Middle frontal gyrus (tissue), 1 donor: ENCODE results near the gene UTS2B.
"Not testable (repeated sequence)": the region's sequence is repeated elsewhere in the genome, so short reads cannot be mapped to it uniquely, and the experiment has no call there.

ENCODE experiments used
- DNase-seq: peaks from one replicate; pipeline ENCODE4 v3.0.0-alpha.2; 2015; ENCODE audit warnings: low spot score; ENCODE audit errors: extremely low spot score

Gene UTS2B

DNA sequence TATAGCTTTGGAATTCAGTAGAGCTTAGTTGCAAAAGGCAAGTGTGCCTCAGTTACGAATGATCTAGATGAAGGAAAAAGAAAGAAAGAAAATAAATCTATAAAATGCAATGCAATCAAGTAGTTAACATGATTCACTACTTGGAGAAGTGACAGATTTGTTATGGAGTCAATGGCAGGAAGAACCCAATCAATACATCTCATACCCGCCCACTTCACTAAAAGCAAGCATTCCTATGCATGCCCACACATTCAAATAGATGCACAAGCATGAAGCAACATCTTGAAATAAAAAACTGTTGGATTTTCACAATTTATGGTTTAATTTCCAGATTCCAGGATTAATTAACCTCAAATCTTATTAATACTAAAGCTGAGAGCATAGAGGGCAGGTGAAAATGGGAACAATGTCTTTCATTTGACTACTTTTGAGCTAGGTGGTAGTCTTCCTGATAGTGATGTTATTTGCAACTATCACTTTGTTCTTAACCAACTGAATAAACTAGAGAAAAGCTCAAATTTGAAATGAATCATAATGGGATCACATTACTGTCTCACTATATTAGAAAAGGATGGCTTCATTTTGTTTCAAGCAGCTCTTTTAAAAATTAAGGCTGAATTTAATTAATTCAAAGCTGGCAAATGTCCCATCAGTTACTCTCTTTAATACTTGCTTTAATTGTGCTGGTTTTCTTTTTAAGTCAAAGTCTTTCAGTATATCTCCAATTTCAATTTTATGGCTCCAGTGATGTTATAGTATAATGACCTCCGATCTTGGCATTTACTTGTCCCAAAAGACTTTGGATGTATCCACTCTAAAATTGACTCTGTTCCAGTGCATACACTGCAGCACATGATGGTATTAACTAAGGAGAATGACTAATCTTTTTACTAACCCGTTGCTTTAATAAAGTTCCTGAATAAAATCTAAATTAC lies 47.8 kb downstream of the UTS2B start:
- no peak for DNase-seq

DNA sequence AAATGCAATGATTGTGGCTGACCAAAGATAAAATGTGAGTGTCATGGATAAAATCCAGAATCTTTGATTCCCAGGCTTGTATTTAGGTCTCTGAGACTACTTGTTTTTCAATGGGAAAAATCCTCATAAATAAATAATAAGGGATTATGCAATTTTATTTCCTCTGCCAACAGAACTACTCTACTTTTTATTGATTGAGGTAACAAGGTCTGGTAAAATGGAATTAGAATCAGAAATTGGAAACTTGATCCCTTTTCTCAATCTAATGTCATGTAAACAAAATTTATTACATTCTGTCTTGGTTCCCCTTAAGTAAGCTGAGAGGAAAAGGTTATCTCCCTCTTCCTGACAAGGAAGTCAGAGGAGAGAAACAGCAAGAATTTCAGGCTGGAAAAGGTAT lies 49.4 kb downstream of the UTS2B start:
- DNase-seq: no peak

DNA sequence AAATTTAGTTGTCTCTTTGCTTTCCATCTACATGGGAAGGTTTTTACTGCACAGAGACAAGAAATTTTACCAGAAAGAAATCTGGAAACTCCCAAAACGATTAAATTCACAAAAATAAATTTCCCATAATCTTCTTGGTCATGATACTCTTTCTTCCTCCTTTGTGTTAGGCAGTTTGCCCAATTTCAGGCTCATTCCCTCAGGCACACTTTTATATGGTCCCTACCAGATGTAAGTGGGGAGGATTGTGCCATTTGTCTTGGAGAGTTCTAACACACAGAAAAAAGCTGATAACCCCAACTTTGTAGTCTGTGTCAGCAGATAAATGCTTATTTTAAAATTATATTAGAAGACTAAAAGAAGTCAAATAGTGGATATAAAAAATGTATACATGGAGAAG lies 50.2 kb downstream of the UTS2B start:
- DNase-seq: no peak

DNA sequence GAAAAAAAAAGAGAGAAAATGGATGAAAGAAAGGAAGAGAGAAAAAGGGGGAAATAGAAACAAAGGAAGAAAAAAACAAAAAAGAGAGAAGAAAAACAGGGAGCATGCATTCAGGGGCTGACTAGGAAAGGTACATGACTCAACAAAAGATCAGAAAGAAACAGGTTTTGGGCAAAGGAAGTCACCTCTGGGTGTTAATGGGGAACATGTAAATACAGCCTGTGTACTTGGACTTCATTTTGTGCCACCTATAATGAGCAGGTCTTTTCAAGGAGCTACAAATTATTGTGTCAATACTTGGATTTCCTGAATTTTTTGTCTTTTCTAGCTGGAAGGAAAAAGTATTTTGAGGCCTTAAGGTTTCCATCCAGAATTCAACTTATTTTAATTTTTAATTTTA lies 54.6 kb downstream of the UTS2B start:
- DNase-seq: no peak

DNA sequence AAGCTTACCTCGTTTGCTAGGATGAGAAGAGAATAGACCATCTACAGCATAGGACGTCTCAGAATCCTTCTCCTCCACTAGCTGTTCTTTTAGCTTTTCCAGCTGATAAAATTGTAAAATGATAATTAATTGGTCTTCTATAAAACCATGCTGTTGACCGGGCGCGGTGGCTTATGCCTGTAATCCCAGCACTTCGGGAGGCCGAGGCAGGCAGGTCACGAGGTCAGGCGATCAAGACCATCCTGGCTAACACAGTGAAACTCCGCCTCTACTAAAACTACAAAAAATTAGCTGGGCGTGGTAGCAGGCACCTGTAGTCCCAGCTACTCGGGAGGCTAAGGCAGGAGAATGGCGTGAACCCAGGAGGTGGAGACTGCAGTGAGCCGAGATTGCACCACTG lies 55.1 kb downstream of the UTS2B start:
- not testable (repeated sequence) for DNase-seq

DNA sequence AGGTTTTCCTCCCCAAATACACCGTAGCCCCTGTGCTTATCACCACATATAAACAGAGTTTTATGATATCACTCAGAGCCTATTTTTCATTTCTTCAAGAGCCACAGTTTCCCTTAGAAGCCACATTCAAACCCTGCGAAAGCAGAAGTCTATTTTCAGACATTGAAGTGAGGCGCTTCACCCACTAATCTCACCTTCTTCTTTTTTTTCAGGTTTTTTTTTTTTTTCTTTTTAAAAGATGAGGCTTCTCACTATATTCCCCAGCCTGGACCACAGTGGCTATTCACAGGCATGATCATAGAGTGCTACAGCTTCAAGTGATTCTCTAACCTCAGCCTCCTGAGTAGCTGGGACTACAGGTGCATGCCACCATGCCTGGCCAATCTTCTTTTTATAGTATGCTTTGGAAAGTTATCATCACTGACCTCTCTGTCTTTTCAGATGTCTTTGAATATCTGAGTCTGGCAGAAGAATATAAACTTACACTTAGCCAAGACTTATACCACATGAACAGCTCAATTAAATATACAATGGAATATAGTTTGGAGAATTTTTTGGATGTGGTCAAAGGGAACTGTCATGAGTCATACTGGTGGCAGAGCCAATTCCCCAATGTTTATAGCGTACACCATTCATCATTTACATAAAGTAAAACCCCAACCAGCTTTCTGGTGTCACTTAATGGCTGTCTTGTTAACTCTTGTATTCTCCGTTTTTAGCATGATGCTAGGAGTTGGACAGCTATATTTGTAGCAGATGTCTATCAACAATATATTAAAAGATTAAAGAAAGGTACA lies 60.8 kb downstream of the UTS2B start:
- no peak for DNase-seq

DNA sequence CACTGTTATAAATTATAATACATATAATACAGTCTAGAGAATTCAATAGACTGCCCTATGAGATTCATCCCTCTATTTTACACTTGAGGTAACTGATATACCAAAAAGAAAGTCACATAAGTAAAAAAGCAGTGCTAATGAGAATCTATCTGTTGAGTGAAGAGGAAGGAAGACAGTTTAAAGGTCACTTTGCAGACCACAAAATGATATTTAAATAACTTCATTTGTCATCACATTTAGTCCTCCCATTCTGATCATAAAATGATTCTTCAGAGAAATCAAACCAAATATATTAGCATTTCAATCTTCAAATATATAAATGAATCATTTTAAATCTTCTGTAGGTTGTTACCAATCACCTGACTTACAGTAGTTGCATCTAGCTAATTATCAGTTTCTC lies 61.6 kb downstream of the UTS2B start:
- DNase-seq: no peak

DNA sequence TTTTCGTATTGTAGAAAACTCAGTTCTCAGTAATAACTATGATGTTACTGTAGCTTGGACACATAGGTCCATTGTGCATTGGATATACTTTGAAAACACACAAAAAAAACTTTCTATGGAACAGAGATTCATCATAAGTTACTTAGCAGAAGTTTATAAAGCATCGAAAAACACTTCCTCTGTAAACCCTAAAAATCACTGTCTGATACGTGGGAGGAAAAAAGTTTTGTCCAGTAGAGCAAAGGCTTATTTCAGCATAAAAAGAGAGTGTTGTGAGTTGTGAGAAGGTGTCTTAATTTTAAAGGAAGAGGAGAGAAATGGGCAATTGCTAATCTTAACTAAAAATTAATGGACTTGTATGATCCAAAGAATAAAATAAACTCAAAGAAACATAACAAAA lies 66.5 kb downstream of the UTS2B start:
- DNase-seq: no peak

DNA sequence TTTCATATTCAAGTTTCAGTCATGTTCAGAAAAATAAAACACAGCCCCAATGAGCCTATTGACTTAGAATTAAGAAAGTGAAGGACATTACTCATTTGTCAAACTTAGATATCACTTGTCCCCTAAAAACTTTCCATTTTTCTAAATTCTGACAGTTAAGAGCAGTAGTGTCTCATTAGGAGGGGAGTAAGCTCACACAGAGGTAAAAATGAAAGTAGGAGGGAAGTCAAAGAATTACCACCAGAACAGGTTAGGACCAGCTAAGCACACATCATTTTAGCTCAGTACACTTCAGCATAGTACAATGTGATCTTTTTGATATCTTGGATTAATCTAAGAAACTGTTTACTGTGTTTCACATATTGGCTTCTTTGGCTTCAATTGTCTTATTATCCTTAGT lies 67.0 kb downstream of the UTS2B start:
- DNase-seq: no peak

DNA sequence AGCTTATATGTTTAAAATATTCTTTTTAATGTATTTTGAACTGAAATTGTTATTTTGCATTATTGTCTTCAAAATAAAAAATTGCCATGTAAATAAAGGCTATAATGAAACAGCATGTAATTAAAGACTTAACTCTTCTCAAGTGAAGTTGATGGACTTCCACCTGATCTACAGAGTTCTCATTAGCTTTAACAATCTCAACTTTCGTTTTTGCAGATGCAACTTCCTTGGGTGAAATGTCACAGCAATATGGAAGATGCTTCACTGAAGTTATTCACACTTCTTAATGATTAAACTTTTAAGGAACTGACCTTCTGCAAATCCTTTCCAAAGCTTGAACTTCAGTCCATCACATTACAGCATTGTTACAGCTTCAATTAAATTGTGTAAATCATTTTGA lies 67.7 kb downstream of the UTS2B start:
- no peak for DNase-seq

DNA sequence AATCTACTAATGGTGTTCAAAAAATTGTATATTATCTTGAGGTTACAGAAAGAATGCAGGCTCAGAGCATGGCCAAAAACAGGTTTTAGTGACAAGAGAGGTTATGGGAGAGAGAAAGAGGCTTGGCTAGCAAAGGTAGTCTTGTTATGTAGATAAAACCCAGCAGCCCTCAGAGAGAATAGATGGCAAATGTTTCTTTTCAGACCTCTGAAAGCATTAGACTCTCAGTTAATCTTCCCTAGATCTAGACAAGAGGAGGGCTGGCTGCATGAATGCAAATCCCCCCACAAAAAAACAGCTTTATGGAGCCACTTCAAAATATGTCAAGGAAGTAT lies 69.1 kb downstream of the UTS2B start:
- no peak for DNase-seq

DNA sequence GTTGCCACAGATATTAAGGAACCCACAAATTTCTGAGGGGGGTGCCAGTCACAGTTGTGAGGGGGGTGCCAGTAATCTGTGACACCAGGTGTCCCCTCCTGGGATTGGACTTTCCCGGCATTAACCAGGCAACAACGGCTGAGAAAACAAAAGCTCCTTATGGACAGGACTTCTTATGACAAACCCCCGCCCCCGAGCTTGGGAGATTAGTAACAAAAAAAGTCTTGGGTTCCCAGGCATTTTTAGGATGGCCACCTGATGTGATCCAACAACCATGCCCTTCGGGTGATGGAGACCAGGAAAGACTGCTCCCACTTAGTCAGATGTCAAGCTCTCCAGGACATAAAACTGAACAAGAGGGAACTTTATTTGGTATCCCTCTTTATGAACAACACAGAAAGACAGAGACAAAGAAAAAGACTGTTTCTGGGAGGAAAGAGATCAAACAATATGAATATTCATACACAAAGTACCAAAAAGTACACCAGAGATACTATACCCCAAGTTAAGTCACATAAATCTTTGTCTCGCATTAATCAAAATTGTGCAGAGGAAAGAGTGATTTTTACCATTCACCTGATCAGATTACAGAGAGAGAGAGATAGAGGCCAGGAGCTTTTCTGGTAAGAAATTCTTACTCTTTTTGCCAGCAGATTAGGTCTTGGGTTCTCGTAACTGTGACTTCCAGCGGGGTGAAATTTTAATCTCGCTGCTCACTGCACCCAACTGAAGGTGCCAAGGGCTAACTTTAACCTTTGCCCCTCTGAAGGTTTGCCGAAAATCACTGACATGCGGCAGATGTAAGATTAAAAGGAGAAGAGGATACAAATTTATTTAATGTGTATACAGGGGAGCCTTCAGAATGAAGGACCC lies 69.7 kb downstream of the UTS2B start:
- no peak for DNase-seq

DNA sequence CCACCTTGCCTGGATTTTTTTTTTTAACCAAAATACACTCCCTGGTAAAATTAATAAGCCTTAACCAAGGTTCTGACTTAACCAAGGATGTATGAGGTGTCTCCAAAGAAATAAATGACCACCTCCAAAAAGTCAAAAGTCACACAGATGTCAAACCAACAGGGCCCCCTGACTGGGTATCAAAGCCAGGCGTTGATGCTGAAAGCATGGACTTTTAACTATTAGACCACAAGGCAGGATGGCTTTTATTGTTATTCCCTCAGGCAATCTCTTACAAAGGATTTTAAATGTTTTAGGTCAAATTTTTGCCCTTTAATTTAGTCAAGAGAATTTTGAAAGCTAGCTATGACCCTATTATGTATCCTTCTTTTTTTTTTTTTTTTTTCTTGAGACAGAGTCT lies 70.8 kb downstream of the UTS2B start:
- no peak for DNase-seq

DNA sequence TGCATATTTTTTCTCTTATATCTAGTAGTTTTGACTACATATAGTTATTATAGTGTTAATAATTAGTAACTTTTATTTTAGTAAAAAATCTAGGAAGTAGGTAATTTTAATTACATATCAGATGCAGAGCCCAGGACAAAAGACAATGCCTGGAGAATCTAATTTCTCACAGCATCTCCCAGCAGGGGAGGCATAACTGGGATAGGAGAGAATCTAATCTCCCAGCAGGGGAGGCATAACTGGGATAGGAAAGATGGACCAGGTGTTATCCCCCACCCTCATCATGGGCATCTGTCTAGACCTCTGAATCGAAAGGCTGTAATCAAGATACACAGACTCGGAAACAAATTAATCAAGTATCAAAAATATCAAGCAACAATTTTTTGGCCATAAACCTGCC lies 73.0 kb downstream of the UTS2B start:
- DNase-seq: no peak

DNA sequence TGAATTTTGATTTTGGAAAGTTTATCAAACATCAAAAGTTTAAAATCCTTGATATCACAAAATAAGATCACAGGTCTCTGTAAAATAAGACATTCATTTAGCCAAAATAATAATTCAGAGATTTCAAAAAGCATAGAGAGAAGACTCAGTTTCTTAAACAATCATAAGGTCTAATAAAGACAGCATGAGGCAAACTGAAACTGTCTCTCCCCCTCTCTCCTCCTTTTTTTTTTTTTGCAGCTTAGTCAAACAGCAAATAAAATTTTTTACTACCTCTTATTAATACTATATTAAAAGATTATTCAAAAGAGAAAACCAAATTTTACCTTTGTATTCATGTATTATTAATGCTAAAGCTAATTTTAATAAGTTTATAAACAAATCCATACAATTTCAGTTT lies 73.9 kb downstream of the UTS2B start:
- no peak for DNase-seq

DNA sequence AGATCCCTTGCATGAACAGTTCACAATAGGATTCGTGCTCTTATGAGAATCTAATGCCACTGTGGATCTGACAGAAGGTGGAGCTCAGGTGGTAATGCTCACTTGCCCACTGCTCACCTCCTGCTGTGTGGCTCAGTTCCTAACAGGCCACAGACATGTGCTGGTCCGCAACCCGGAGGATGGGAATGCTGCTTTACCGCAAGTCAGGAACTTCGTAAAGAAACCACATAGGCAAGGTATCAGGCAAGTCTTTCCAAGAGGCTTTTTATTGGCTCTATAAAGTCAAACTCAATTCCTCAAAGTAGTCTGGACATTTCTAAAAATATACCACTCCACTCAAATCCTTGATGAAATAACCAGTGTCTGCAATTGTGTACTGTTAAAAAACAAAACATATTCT lies 75.2 kb downstream of the UTS2B start:
- DNase-seq: no peak

DNA sequence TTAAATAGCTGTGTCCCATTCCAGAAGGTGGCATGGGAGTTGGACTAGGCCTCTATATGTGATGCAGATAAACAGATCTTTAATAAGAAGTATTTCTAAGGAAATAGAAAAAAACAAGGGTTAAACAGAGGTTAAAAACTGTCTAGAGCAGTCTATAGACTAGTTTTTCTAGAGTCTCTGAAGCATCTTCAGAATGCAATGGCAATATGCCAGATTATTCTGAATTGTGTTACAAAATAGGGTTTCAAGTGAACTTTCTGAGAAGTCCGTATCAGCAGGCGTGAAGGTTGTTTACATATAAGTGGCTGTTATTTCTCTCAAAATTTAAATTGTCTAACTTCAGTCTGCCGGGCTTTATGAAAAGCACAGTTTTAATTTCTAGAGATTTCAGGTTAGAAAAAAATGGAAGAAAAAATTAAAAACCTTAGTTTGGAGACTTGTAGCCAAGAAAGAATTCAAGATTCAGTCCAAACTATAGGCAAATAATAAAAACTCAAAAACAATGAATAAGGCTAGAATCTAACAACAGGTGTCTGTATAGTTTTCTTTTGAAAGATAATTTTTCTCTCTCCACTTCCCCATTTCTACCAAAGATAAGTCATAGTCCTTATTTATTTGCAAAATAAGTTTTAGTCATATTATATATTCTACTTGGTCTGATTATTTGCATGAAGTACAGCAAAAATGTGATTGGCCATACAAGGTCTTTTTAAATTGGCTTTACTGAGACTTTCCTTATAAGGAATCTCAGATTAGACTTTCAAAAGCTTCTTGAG lies 76.0 kb downstream of the UTS2B start:
- no peak for DNase-seq

DNA sequence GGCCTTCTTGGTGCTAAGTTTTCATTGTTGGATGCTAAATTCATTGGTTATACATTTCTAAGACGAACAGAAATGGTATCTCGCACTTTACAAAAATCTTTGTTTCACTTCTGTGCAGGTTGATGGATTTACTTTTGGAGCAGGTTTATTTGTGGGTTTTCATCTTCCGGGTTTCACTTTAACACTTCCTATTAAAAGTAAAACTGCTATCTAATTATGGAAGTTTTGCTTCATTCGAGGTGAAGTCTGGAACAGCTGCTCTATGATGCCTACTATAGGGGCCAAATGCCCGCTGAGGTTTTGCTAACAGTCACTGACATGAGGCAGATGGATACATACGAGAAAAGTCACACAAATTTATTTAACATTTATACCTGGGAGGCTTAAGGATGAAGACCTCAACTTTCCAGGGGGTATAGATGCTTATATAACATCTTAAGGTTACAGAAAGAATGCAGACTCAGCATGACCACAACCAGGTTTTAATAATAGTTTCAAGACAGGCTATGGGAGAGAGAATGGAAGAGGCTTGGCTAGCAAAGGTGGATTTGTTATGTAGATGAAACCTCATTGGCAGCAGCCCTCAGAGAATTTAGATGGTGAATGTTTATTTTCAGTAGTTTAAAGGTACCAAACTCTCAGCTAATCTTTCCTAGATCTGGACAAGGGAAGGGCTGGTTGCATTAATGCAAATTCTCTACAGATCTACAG lies 77.1 kb downstream of the UTS2B start:
- DNase-seq: no peak

DNA sequence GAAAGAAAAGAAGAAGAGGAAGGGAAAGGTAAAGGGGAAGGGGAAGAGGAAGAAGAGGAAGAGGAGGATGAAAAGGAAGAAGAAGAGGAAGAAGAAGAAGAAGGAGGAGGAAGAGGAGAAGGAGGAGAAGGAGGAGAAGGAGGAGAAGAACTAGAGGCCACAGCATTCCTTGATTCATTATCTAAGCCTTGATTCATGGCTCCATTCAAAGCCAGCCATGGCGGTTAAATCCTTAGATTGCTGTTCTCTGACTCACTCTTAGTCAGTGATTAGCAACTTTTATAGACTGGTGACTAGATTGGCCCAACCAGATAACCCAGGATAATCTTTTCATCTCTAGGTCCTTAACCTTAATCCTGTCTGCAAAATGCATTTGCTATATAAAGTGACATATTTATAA lies 83.7 kb downstream of the UTS2B start:
- DNase-seq: no peak

DNA sequence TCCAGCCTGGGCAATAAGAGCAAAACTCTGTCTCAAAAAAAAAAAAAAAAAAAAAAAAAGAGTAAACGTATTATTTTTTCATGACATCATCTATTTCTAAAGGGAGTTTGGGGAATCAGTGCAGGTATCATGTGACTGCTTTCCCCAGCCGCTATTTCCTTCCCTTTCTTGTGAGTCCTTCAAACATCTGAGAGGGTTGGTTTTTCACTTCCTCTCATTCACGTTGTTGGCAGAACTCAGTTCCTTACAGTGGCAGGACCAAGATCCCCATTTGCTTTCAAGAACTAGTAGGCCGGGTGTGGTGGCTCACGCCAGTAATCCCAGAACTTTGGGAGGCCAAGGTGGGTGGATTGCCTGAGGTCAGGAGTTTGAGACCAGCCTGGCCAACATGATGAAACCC lies 84.3 kb downstream of the UTS2B start:
- not testable (repeated sequence) for DNase-seq
